UCSD-AML1 (cell line): ENCODE results near the gene BHLHA15.
"Not testable (repeated sequence)": the region's sequence is repeated elsewhere in the genome, so short reads cannot be mapped to it uniquely, and the experiment has no call there.

Experiments
- DNase-seq: peaks from one replicate; lab custom pipeline; 2025; ENCODE audit not compliant: unreplicated experiment; lab: John Stamatoyannopoulos, UW

The BHLHA15 gene

DNA sequence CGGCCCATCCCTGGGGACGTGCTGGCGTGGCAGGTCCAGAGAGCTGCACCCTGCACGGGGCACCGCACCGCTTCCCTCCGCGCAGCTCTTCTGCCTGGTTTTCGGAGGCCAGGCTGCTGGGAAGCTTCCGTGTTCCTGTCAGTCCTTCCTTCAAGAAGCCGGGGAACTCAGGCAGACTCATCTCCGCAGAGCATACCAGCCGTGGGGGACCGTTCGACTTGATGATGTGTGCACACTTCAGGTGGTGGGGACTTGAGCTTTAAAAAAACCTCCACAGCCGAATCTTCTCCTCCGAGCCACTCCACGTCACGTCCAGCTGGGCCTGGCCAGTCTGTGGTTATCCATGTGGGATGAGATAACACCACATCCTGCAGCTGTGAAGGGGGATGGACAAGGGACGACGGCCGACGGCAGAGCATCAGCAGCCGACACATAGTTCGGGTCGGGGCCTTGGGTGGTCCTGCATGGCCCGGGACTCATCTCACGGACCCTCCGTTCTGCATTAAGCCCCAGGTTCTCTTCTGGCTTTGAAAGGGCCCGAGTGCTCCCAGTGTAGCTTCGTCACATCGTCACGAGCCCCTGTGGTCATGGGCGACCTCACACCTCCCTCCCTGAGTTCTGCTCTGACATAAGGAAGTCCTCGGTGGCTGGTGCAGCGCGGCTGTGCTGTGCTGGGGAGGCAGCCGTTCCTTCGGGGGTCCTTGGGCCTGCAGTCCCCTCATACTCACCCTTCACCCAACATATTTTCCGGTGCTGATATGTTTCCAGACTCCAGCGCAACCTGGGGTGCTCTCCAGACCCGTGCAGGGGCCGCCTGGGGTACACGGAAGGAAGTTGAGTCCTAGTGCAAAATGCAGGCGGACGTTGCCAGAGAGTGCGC lies 4.5 kb upstream of the BHLHA15 start:
- no peak for DNase-seq

DNA sequence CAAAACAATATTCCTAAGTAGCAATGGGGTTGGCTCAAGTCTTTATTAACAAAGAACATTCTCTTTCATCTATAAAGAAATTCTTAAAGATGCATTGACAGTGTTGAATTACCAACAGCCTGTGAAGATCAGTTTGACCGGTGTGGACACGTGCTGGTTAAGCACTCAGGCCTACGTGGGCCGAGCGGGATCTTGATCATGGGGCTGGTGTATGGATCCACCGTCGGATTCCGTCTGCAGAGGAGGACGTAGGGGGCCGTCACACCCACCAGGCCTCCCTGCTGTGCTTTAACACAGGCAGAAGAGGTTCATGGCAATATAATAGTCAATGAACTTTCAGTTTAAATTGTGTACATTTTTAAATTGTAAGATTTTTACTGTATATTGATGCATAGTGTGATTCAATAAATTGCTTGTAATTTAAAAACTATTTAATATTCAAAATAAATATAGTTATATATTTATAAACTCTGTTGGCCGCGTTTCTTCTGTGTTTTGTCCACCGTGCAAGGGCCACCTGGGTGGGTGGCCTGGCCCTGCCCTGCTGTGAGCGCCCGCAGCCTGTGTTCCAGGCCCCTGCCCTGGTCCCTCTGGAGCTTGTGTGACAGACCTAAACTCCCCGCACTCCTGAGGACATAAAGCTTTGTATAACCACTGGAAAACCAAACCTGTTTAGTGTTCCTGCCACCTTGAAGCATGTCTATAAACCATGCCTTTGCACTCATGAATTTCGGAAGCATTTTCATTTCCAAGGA lies 1.9 kb upstream of the BHLHA15 start:
- DNase-seq = no peak

DNA sequence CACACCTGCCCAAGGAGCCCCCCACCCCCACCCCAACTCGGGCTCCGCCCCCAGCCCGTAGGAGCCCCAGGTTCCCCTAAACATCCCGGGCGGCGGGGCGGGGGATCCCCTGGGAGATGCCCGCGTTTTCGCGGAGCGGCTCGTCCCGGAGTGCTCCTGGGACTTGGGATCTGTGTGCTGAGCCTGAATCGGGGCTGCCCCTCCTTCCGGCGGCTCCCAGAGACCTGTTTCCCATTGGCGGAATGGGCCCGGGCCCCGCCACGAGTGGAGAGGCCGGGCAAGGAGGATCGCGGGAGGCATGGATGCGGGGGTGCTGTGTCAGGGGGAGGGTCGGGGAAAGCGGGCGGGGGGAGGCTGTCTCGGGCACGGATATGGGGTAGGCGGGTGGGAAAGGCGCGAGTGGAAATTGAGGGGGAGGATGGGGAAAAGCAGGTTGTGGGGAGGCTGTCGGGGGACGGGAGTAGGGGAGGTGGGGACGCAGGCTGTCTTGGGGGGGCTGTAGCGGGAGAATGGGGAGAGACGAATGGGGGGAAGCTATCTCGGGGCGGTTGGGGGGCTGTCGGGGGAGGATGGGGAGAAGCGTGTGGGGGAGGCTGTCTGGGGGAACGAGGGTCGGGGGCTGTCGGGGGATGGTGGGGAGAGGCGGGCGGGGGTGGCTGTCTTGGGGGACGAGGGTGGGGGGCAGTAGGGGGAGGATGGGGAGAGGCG lies 572 bp upstream of the BHLHA15 start:
- DNase-seq = no peak

DNA sequence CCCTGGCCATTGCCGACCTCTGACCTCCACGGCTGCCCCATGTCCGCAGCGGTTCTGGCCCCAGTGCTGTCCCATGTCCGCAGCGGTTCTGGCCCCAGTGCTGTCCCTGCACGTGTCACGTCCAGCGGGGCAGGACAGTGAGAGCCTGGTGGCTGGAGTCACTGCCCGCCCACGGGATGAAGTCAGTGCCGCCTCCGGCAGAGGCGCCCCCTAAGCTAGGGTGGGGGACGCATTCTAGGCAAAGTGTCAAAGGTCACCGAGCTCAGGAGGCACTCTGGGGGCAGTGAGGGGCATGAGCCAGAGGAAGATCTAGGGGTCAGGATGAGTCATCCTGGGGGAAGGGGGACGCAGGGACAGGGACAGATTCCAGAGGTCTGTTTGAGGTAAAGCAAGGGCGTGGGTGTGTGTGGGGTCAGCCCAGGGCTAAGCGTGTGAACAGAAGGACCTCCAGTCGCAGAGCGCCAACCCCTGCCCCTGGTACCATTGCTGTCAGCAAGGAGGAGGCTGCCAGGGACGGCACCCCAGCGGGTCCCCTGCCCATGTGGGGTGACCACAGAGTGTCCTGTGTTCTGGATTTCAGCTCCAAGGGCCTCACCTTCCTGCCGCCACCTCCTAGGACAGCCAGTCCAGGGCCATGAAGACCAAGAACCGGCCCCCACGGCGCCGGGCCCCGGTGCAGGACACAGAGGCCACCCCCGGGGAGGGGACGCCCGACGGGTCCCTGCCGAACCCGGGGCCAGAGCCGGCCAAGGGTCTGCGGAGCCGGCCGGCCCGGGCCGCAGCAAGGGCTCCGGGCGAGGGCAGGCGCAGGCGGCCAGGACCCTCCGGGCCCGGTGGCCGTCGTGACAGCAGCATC lies 665 bp downstream of the BHLHA15 start:
- DNase-seq = no peak

DNA sequence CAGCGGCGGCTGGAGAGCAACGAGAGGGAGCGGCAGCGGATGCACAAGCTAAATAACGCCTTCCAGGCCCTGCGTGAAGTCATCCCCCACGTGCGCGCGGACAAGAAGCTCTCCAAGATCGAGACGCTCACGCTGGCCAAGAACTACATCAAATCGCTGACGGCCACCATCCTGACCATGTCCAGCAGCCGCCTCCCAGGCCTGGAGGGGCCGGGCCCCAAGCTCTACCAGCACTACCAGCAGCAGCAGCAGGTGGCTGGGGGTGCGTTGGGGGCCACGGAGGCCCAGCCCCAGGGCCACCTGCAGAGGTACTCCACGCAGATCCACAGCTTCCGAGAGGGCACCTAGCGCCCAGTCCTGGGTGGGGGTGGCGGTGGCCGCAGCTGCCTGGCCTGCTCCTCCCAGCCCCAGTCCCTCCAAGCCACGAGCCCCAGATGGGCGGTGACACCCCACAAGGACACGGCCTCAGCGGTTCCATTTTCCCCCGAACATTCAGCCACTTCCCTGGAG lies 1.3 kb downstream of the BHLHA15 start:
- no peak for DNase-seq

DNA sequence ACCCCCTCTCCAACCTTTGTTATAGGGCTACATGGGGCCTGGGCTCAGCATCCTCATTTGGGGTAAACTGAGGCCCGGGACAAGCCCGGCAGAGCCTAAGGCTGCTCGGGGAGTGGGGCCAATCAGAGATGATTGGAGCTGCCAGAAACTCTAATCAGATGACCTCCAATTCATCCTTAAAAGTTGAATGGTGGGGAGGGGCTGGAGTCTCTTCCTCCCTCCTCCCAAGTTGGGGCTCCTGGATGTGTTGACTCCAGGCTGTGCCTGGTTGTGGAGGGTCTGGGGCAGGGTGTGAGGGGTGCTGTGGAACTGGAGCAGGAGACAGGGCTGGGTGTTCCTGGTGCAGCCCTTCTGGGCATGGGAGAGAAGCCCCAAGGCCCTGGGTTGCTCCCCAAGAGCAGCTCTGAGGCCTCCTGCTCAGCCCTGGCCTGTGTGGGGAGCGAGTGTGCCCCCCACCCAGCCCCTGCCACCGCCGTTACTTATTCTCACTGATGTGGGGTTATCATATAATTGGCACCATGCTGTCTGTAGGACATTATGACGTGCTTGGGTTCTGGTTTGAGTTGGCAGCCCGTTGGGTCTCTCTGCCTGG lies 2.2 kb downstream of the BHLHA15 start:
- no peak for DNase-seq

DNA sequence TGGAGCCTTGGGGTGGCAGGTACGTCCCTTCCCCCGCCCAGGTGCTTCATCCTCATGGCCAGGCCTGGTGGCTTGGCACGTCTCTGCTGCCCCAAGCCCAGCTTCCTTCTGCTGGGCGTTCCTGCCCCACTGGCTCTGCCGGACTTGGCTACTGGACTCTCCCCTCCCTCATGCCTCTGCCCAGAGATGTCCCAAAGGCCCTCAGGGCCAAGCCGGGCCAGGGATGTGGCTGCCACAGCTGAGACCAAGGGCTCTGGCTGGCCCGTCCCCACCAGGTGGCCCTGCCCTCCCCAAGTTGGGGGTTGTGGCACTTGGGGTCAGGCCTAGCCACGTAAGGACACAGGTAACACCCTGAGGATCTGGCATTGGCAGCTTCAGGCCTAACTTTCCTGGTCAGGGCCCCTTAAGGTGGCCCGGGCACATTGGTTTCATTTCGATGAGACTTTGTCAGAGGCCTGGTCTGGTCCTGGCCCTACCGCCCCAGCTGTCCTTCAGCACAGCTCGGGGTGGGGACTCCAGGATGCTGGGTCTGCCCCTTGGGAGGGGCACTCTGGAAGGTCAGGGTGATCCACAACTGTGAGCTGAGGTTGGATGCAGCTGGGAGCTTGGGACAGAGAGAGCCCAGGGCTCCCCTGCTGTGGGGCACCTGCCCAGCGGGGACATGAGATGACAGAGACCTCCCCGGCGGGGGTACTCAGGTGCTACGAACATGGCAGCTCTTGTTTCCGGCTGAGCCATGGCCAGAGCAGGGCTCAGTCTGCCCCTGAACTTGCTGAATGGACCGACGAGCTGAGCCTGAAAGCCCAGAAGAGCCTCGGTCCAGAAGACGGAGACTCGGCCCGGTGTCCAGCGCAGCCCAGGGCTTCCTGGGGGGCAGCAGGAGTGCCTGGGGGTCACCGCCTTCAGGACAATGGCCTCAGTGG lies 2.9 kb downstream of the BHLHA15 start:
- DNase-seq = no peak

DNA sequence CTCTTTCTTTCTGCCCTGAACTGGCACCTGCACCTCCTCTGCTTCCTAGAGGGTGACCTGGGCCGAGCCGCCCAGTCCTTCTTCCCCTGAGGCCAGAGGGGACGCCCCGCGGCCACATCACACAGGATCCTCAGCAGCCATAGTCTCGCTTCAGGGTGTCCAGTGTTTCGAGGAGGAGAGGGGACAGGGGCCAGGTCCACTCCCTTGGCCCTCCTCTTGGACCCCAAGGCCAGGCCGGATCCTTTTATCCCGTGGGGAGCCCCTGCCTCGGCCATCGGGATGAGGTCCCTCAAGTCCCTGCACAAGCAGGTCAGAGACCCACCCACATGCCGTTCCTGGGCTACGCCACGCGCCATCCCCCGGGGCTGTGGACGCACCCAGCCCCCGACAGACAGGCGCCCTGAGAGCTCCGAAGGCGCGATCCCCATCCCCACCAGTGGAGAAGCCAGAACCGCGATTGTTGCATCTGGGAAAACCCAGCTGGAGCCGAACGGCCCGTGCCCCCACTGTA lies 3.6 kb downstream of the BHLHA15 start:
- DNase-seq = no peak

DNA sequence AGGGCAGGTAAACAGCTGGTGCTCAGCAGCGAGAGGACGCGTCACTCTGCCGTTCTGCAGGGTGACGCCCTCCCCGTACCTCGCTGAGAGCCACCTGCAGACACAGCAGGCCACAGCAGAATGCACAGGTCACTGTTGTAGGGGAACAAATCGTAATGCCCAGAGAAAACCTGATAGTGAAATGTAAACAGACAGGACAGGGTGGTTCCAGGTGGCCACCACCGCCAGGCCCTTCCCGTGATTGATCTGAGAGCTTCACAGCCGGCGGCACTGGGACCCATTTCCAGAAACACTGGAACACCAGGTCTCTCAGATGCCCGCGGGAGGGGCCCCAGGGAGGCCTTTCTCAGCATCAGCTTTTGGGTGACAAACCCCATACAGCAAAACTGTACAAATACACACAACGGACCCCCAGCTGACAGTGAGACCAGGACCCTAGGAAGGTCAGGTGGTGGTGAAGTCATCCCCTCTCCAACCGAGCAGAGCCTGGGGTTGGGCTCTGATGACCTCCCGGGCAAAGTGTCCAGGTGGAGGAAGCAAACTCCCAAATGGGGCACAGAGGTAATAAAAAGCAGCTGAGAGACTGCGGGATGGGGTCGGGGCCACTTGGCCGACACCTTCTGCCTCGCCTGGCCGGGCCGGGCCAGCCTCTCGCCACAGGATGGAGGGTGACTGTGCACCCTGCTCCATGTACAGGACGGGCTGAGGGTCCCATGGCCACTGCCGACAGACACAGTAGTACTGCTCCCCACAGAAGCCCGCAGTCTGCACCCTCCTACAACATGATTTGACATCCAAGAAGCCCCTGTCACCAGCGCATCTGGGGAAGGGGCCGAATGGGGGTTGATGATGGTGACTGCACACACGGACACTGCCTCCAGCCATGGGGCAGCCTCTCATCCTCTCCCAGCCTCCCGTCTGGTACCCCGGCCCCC lies 4.6 kb downstream of the BHLHA15 start:
- no peak for DNase-seq

DNA sequence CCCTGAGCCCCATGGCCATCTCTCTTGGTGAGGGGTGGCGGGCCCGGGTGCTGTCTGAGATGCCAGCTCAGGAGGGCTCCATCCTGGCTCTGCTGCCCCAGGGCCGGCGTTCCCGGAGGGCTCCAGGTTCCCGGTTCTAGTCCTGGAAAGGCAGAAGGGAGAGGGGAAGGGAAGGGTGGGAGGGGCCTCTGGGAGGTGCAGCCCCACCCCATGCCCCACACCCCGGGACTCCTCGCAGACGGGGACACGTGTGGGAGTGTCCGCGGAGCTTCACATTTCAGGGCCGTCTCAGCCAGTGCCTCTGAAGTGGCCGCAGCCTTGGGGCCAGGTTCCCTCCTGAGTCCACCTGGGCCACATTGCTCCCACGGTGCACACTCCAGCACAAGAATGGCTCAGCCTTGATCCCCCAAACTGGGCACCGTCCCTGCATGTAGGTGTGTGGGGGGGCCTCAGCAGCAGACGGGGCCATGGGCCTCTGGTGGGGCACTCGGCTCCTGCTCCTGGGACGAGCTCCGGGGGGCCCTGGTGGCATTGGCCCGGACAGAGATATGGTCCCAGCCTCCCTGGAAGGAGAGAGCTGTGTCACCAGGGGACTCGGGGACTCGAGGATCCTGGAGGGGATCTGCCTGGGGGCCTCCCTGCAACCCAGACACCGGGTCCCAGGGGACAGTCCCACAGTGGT lies 5.8 kb downstream of the BHLHA15 start:
- no peak for DNase-seq

DNA sequence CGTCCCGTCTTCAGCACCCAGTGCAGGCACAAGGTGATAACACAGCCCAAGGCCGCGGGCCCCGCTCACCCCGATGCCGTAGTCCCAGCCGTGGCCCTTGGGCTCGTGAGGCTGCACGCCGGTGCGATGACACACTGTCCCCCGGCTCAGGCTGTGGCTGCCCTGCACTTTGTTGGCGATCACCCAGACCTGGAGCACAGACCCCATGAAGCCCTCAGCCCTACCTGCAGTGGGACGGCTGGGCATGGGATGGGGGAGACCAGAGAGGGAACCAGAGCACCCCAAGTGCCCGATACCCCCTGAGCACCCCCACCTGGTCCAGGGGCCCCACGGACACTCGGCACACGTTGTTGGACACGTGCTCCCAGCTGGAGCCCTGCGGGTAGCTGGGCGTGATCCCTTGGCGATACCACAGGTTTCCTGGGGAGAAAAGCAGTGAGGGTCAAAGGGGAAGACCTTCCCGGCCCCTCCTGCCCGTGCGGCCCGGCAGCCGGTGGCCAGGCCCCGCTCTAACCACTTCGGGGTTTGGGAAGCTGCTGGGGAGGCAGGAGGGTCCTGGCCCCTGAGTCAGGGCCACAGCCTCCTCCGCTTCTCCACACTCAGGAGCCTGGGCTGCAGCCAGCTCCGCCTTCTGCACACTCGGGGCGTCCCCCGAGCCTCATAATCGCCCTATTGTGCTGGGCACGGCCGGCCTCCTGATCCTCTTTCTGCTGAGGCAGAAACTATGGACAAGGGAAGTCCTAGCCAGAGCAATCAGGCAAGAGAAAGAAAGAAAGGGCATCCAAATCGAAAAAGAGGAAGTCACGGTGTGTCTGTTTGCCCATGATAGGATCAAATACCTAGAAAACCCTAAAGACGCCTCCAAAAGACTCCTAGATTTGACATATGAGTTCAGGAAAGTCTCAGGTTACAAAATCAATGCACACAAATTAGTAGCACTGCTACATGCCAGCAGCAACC lies 6.7 kb downstream of the BHLHA15 start:
- DNase-seq = peak; percentile 11

DNA sequence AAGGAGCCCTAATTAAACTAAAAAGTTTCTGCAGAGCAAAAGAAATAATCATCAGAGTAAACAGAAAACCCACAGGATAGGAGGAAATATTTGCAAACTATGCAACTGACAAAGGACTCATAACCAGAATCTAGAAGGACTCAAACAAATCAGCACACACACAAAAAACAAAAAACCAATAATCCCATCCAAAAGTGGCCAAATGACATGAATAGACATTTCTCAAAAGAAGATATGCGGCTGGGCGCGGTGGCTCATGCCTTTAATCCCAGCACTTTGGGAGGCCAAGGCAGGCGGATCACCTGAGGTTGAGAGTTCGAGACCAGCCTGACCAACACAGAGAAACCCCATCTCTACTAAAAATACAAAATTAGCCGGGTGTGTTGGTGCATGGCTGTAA lies 8.1 kb downstream of the BHLHA15 start:
- DNase-seq = not testable (repeated sequence)

DNA sequence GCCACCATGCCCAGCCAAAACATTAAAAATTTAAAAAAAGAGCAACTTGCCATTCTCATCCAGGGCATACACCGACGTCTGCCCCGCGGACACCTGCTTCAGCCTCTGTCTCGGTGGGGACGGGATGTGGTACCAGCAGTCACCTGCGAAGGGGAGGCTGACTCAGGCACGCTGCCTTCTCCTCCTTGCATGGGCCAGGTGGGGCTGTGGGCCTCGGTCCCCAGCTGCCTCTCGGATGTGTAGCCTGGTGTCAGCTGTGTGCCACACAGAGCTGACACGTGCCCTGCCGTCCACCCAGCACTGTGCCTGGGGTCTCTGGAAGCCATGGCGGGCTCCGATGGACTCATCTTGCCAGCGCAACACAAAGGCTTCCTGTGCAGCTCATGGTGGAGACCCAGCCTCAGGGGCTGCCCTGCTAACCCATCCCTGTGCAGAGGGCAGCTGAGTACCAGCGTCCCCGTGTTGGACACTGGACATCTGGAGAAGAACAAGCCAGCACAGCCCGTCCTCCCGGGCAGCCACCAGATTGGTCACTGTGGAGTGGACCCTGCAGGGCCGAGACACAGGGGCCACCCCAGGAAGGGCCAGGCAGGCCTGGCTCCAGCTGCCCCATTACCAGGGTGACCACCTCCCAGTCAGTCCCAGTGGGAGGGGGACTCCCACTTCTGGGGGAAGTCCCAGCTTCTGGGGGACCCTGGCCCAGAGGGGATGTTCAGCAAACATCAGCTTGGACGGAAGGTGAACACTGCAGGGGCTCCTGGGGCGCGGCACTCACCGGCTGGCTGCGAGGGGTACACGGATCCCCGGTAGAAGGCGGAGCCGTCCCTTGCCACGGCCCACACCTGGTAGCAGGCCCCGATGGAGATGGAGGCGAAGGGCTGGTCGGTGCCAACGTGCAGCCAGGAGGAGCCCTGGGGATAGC lies 10.6 kb downstream of the BHLHA15 start:
- no peak for DNase-seq

DNA sequence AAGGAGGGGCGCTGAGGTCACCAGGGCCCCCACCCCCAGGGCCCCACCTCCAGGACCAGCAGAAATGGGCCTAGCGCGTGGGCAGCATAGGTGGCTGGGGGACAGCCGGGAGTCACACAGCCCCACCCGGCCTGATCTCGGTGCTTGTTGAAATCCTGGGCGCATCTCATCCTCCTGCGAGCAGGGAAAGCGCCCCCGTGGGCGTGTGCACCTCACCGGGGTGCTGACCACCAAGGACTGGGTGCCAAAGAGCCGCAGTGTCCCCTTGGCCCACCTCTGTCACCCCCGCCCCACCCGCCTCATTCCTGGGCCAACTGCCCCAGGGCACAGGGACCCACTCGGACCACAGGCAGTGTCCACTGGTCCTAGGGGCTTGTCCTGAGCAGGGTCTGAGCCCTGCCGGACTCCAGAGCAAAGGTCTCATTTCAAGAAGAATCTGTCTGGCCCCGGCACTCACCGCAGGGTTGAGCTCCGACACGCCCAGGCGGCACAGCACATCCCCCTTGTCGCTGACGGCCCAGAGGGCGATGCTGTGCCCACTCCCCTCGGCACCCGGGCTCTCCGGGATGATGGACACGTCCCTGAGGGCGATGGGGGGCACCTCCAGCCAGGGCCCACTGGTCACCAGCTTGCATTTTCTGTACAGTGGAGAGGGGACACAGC lies 11.4 kb downstream of the BHLHA15 start:
- DNase-seq = no peak
